NCI-H748 treated with DMSO at 0.1 percent for 48 hours (cell line): ENCODE results near the gene EEFSEC.
A peak's percentile ranks its signal among the peaks of the same experiment; 100 is the strongest.

ENCODE experiments used
- DNase-seq: peaks from one replicate; lab custom pipeline; 2025; lab: John Stamatoyannopoulos, UW

The EEFSEC gene

DNA sequence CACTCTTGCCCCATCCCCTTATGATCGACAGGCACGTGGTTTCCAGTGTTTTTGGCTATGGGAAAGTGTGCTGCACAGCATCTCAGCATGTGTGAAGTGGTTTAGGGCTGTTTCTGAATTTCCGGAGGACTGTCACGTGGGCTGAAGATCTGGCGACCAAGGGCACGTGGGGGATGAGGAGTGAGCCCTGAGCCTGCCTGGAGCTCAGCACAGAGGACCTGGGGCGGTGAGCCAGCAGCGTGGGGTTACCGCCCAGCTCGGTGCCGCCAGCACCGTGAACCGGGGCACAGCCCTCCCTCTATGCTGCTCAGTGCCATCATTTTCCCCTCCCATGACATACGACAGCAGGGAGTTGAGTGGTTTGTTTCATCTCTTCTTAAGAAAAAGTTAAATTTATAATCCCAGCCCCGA is 163.2 kb downstream of the EEFSEC start:
- no peak for DNase-seq

DNA sequence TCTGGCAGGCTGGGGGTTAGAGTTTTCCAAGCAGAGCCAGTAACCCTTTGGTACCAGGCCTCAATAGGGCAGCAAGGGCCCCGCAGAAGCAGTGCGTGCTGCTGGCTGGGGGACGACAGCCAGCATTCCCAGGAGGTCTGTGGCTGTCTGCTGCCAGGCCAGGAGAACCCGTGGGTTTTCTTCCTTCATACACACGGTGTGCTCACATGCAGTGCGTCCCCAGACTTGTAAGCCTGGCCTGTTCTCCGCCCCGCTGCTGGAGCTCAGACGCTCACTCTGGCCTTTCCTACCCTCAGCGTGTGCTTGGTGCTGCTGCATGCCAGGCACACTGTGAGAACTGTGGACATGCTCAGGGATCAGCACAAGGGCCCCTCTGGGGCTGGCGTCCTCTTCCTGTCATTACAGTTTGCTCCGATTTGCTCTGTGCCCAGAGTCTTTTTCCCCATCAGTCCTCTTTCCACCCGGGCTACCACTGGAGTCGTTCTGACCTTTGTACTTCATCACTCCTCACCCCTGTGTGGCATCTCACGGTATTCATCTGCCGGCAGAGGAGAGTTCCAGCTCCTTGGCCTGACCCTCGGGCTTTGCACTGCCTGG is 163.9 kb downstream of the EEFSEC start:
- no peak for DNase-seq

DNA sequence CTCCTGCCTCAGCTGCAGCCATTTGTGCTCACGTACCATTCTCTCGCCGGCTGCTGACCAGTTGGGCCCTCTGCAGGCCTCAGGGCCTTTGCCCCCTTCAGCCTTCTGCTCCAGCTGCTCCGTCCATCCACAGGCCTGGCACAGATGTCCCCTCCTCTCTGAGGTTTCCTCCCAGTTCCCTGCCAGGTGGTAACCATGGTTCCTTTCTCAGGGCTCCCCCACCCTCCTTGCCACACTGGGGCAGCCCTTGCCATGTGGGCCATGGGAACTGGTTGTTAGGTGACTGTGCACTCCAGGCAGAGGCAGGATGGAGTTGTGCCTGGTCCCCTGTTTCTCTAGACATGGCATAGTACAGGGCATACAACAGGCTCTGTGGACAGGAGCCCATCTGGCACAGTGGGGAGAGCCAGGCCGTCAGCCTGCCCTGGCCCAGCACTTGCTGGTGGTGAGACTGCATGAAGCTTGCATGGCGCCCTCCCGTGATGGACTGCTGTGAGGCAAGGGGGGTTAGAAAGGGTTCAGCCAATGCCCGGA is 164.5 kb downstream of the EEFSEC start:
- no peak for DNase-seq

DNA sequence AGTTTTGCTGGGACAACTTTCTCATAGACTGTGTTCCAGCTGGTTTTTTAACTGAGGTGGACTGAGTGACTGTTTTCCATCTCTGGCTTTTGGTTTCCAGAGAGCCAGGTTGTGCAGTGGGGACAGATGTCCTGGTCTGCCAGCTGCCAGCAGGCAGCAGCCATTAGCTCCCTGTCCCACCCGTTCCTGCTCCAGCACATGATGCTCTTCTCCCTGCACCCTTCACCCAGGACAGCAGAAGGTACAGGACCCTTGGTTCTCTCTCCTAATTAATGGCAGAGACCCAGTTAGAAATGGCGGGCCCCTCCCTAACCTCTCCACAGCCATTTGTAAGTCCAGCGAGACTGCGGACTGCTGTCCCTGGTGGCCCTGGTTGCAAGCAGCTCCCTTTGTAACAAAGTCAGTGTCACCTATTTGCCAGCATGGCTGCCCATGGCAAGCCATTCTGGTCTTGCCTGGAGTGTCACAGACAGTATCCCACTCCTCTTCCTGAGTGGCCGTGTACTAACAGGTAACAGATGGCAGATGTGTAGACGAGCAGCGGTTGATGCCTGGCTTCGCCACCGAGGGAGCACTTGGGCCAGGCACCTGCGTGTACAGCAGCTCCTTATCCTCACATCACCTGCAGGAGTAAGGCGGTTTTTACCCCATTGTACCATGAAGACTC is 165.1 kb downstream of the EEFSEC start:
- no peak for DNase-seq

DNA sequence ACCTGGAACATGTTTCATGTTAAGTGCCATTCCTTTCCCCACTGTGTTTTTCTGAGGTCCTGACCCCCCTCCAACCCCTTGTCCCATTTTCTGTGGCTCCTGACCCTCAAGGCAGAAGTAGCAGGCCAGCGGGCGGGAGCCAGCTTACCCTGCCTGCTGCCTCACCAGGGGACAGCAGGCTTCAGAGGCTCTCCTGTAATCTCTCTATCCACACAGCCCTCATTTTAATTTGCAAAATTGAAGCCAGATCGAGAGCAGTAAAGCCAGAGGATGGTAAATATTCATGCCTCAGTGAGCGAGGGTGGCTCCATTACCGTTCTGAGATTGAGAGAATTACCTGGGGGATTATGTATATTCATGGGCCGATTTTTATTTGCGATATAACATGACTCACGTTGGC is 165.8 kb downstream of the EEFSEC start:
- no peak for DNase-seq

DNA sequence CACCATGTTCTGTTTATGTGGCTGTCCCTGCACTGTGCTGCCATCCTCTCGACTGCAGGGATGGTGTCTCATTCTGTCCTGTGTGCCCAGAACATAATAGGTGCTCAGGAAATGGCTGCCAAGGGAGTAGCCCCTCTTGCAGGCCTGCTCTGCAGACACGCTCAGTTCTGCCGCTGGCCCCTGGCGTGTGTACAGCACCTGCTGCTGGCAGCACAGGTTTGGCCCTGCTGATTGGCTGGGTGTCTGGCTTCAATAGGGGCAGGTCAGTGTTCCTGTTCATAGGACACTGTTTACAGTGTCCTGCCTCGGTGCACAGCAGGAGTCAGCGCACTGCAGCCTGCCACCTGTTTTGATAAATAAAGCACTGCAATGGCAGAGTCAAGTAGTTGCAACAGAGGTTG is 166.5 kb downstream of the EEFSEC start:
- peak; percentile 3 for DNase-seq

DNA sequence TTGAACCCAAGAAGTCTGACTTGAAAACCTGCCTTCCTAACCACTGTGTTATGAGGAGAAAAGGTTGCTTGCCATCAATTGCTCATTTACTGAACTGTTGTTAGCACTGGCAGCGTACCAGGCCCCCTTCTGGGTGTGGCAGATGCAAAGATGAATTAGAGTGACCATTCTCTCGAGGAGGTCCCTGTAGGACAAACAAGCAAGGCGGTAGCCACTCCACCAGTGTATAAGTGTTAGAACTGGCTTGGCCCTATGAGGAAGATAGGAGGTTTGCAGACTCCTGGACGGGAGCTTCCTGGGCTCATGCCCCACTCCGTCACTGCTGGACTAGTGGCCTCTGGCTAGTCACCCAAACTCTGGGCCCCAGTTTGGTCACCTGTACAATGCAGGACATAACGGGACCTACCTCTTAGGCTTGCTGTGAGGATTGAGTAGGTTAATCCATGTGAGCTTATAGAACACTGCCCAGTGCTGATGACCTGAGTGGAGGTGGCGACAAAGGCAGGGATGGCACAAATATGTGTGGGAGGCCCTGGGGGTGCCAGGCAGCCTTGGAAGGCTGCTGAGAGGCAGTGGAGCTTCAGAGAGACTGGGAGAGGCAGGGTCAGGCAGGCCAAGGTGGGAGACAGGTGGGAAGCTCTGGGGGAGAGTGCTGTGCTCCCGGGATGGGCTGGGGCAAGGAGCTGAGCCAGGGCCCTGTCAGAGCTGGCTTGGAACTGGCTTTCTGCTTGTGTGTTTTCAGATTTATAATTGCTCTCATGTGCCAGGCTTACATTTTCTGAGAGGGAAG is 167.5 kb downstream of the EEFSEC start:
- no peak for DNase-seq

DNA sequence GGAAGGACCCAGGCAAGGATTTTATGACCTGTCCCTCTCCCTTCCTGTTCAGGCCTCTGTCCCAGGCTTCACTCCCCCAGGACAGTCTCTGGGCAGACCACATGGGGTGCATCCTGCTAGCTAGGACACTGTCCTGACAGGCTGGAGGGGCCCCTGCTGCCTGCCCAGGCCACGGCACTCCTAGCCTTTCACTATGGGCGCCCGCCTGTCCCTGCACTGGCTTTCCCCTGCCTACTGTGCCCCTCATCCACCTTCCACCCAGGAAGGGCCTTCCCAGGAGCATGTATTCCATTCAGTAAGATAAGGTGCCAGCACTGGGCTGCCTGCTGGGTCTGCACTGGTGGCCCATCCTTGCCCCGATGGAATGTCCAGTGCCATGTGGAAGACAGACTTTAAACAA is 168.1 kb downstream of the EEFSEC start:
- DNase-seq = no peak

DNA sequence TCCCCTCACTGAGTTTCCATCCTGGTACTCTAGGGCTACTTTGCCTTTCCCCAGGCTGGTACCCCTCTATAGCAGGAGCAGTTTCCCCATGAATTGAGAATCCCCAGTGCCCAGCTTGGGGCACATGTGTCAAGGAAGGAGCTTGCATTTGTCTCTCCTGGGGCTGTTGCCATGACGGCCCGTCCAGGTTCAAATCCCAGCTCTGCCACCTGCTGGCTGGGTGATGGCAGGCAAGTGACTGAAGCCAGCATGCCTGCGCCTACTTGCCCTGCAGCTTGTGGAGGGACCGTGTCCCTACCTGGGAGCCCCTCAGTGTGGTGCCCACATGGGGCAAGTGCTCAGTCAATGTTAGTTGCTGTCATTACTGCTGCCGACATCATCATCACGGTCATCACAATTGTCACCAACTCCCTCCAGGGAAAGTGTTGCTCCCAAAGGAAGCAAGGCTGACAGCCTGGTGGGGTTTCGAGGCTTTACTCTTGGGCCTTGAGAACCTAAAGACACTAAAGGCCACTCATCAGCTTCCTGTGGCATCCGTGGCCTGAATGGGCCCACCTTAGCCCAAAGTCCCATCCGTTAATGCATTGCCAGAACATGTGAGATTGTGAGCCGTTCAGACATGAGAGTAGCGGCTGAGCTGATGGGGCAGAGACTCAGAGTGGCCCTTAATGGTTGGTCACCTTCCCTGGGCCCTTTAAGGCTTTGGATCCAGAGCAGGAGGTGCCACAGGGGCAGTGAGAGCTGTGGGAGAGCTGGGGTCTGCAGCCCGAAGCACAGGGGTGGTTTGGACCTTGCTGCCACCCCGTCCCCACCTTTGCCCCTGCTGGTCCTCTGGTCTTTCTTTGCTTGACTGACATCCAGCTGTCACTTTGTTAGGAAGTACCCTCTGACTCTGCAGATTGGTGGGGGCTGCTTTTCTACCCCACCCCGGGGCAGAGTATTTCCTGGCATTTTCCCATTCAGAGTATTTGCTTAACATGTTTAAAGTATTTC is 169.0 kb downstream of the EEFSEC start:
- DNase-seq = no peak

DNA sequence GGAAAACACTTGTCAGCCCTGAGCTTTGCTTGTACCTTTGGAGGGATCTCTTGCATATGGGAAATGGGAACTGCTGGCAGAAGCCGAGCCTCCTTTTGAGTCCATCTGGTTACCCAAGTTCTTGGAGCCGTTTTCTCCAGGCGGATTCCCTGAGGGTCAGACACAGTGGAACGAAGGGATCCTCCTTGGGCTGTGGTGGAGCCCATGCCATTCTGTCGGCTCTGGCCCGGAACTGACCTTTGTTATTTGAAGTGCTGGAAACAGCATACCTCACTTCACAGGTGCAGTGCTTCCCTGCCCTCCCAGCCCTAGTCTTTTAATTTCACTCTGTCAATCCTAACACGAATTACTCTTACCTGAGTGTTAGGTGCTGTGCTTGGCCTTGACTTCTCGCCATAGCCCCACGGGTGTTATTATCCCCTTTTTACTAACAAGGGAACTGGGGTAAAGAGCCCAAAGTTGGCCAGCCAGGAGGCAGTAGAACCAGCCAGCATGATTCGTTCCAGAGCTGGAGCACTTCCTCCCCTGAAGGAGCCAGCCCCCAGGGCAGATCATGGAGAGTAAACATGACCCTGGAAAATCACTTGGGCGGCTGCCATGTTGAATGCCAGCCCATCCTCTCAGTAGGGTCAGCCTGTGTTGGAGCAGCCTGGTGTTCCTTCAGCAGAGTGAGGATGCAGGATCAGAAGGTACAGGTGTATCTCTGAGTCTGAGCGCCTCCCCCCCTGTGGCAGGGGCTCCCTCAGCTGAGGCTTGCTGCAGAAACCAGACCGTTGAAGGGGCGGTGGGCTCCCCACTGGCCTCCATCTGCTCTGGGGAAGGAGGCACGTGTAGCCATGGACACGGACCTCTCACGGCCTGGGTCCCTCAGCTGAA is 170.2 kb downstream of the EEFSEC start:
- DNase-seq = no peak

DNA sequence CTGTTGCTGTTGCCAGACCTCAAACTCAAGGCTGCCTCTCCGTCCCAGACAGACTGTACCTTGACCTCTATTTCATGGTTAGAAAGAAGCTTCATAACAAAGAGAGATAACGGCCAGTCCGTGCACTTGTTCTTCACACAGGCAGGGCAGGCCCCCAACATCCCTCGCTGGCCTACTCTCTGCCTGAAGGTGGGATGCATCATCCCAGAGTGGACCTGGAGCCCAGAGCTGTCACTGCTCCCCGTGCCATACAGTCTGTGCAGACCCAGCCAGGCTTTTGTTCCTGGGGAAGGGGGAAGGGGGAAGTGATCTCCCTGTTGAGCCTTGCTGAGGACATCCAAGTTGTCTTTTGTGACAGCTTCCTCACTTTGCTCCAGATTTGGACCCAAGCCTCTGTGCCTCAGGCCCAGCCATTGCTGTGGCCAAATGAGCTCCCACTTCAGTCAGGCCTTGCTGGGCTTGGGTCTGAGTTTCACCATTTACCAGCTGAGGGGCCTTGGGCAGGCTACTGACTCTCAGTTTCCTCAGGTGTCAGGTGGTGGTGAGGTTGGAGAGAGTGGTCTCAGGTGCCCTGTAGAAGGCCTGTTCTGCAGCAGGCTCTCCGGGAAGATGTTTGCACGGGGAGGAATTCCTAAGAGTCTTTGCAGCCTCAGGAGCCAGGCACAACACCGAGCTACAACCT is 171.8 kb downstream of the EEFSEC start:
- no peak for DNase-seq

DNA sequence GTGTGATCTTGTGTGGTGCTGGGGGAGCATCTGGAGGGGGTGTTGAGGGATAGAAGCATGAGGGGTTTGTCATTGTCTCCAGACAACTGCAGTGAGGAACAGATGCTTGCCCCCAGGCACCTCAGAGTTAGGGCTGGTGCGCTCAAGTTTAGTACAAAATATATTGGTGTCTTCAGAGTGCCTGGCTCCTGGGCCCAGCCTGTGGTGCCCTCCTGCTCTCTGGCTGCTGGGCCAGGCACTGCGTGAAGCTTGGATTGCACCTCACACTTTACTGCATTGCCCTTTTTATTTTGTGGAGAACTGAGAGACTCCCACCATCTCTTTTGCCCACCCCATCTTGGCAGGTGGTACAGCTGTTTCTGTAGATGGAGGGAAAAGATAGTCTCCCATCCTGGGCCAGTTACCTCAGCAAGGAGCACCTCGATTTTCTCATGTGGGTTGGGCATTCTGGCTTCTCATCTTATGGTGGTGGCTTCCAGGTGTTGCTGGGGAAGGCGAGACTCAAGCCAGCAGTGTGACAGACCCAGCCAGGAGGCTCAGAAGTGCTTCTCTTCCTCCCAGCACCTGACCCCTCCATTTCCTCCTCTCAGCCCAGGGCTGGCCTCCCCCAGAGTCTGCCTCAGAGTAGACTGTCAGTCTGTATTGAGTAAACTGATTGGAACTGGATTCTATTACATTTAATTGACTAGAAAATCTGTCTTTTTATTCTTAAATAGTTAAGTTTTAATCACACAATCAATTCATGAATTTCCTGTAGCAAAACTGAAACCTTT is 173.0 kb downstream of the EEFSEC start:
- DNase-seq = no peak

DNA sequence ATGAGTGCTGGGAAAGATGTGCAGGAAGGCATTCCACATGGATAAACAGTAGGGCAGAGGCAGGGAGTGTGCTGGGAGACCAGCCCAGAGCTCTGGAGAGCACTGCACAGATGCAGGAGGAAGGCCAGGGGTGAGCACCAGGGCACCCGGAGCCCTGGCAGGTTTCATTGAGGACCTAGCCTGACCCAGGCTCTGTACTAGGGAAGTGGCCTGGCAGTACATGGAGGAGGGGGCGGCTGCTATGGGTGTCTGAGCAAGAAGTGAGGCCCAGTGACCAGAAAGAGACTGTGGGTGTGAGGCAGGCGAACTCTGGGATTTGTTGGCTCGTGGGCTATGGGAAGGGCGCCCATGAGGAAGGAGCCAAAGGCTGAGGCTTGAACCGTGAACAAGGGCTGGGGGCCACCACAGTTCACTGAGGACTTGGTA is 174.3 kb downstream of the EEFSEC start:
- no peak for DNase-seq

DNA sequence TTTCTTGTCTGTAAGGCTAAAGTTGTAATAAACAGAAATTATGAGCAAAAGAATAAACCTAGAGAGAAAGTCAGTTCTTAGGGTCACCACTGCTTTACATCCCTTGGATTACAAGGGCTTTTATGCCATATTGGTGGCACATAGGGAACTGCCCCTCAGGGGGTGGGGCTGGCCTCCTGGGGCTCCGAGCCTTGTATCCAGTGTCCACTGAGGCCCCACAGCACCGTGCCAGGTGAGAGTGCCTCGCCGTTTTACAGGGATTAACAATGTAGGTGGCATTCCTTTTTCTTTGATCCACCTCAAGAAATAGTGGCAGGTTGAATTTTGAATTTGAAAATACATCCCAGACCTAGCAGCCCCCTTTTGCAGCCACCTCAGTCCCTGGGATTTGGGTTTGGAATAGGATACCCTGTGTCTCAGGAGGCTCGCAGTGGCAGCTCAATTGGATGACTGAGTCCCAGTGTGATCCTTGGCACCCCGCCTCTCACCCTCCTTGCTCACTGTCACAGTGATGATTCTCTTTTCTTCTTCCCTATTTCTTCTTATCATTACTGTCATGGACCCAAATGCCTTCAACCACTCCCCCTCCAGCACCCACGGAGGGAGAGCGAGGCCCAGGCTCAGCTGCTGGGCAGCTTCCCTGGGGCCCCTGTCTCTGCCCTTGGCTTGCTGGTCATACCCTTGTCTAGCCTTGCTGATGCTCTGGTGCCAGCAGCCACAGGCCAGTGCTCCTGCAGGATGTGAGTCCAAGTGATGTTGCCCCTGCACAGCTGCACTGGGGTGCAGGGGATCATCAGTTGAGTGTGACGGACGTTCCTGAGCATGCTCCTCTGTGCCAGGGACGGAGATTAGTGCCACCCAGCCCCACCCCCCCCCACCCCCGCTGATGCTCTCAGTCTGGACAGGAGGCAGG is 175.5 kb downstream of the EEFSEC start:
- DNase-seq = no peak

DNA sequence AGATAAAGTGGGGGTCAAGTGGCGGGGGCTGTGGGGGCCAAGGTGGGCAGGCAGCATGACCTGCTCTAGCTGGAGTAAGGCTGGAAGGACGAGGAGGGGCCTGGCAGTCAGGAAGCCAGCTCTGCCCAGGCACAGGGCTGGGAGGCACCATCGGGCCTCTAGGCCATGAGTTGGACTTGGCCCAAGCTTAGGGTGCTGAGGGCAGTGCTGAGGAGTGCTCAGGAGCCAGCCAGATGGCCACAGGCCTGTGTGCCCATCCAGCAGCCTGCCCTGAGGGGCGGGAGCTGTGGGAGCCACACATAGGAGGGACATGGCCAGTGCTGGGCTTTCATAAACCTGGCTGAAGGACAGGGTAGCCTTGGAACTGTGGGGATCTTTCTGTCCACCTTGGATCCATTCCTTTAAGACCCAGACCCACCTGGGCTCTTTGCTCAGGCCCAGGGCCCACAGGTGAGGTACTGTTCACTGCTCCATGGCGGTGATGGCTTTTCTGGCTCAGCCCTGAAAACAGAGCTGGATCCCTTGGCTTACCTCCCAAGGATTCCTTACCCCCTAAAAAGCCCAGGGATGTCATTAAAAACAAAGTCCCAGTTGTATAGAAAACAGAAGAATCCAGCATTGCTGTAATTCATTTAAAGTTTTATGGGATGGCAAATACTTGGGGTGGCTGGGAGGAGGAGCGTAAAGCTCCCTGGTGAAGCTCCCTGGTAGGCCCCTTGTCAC is 176.4 kb downstream of the EEFSEC start:
- DNase-seq = no peak

DNA sequence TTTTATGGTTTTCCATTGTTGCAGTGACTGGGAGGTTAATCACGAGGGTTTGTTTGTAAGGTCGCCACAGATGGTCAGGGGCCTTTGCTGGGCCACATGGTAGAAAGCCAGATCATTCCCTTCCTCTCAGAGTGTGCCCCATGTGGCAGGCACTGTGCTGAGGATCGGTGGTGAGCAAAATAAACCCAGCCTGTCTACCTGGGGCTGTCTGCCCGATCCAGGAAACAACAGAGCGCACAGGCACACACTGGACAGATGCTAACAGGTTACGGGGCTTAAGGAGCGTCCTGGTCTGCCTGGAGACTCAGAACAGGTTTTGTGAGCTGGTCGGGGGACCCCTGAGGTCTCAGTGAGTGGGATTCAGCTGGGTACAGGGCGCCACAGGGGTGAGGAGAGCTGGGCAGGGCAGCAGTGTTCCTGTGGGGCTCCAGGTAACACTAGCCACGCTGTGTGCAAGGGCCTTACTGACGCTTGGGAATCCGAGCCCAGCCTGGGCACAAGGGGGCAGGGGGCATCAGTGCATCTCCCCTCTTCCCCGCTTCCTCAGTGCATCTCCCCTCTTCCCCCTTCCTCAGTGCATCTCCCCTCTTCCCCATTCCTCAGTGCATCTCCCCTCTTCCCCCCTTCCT is 177.0 kb downstream of the EEFSEC start:
- no peak for DNase-seq

DNA sequence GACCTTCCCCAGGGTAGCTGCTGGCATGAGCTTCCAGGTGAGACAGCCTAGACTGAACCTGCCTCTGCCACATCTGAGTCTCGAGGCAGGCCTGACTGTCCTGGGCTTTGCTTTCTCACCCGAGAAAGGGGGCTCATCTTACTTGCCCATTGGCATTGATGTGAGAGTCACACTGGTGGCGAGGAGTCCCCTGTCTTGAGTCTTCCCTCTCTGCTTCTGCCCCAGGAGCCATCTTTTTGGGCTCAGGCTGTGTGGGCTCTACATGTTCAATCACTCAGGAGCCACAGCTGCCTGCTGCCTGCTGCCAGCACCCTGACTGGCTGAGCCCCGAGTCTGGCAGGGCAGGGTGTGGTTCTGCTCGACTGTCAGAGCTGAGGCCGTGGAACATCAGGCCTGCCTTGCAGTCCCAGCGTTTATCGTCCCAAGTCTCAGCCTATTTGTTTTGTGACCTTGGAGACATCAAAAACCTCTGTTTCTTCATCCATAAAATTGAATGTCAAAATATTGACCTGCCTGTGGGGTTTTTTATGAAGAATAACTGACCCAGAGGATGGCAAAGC is 180.9 kb downstream of the EEFSEC start:
- DNase-seq = no peak
